Spinal cord (tissue), 10 donors: Measurements from ENCODE around the gene IMMT. TPM values are rescaled to one million over a fixed set of nuclear protein-coding genes. Genes with fewer than 3 reads are reported as not detected.

Source experiments
- DNase-seq, 6 donors: peaks; one replicate each; pipeline versions ENCODE4 v3.0.0 to v3.0.0-alpha.2; 2013 to 2015; ENCODE audit warnings: low spot score in 6 of 6, low read depth in 4 of 6
- H3K27ac ChIP-seq: one replicate; pipeline ENCODE4 v1.5.1; 2013; ENCODE audit warnings: low read depth, low read length, control low read depth
- H3K27me3 ChIP-seq: one replicate; pipeline ENCODE4 v1.6.1; 2013; ENCODE audit warnings: low read length; ENCODE audit not compliant: control insufficient read depth, insufficient read depth
- H3K36me3 ChIP-seq: one replicate; pipeline ENCODE4 v1.6.1; 2013; ENCODE audit warnings: low read length; ENCODE audit not compliant: control insufficient read depth, insufficient read depth
- H3K4me1 ChIP-seq: one replicate; pipeline ENCODE4 v1.6.1; 2013; ENCODE audit warnings: low read length; ENCODE audit not compliant: control insufficient read depth, insufficient read depth
- H3K4me3 ChIP-seq: one replicate; pipeline ENCODE4 v1.5.1; 2013; ENCODE audit warnings: low read depth, low read length, control low read depth
- H3K9me3 ChIP-seq: one replicate; pipeline ENCODE4 v1.6.1; 2013; ENCODE audit warnings: low read length; ENCODE audit not compliant: control insufficient read depth, insufficient read depth
- WGBS: methylation state at CpG from one replicate; pipeline ENCODE4 v1.1.5; 2013; ENCODE audit warnings: missing lambda C conversion rate; ENCODE audit not compliant: insufficient coverage; 5-methylcytosine and 5-hydroxymethylcytosine counted together
- polyA plus RNA-seq, 2 donors: library from polyadenylated mRNA; unstranded; fragments of 120-200 nt; gene quantifications; one replicate each; pipeline ENCODE4 v1.2.1, GENCODE V29; 2013; ENCODE audit not compliant: insufficient read length in 2 of 2
- small RNA-seq: library from RNA; depleted of rRNA; stranded (forward); fragments of <200 nt; gene quantifications from one replicate; pipeline ENCODE3, GENCODE V24; 2014; ENCODE audit warnings: low replicate concordance
- total RNA-seq, 2 donors: library from RNA; depleted of rRNA in 1 of 2; stranded (reverse); fragments of 120-200 nt in 1 of 2; fragments of >200 nt in 1 of 2; gene quantifications; one replicate each; pipeline versions ENCODE4 v1.2.3 to v1.2.4, GENCODE V29; 2013 to 2014
- donor health status: healthy.

Gene IMMT
- total and polyA plus RNA-seq, 4 donors, result 58.1 to 87.8 (median 76.9) TPM

DNA sequence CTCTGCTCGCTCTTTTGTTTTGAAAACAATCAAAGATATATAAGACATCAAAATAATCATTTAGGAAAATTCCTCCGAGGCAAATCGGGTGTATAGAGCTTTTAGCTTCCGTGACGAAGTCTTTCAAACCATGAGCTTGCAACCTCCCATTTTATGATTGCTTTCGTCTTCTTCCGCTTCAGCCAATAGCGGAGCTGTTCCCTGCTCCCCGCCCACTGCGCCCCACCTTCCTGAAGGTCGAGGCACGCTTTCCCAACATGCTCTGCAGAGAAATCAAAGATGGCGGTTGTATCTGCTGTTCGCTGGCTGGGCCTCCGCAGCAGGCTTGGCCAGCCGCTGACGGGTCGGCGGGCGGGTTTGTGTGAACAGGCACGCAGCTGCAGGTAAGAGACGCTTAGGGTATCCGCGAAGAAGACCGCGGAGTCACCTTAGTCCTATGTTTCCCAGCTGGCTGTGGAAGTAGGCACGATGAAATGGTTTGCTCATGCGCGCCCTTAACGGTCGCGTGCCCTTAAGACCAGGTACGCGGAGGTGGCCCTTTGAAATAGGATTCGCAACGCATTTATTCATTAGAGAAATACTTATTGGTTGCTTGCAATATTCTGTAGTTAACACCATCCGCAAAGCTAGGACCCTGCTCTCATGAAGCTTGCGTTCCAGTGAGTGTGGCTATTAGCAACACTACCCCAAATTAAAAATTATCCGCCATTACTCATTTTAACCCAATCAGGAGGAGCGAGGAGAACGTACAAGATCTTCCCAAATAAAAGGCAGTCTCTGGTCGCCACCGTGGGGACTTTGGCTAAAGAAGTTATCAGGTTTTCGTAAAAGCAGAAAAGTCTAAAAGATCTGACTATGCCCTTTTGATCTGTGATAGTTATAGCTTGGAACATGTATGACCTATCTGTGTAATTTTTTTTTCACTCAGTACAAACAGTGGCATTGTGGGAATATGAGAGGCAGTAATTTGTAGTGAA is 89.0 kb downstream of the IMMT start, which contains the start of gene PTCD3:
PTCD3 (plus strand) TSS at position 267 of the 977 bp plus-strand sequence; CDS start at position 280, 13 bp downstream.
- Histone ChIP-seq H3K4me3 (peak within 1 kb of the TSS; percentile 99), H3K9me3 (no peaks in the 10 kb centered on the region), H3K36me3 (peaks cover 16% of the 10 kb centered on the region), H3K4me1 (peaks cover 4% of the 10 kb centered on the region), H3K27ac (peak within 1 kb of the TSS; percentile 76), H3K27me3 (no peaks in the 10 kb centered on the region)
- peak in 5 of 6 donors; percentile 83 to 99 (median 91) for DNase-seq
- whole genome bisulfite sequencing, result 0% methylated on average over 25 of the region's 44 CpGs

DNA sequence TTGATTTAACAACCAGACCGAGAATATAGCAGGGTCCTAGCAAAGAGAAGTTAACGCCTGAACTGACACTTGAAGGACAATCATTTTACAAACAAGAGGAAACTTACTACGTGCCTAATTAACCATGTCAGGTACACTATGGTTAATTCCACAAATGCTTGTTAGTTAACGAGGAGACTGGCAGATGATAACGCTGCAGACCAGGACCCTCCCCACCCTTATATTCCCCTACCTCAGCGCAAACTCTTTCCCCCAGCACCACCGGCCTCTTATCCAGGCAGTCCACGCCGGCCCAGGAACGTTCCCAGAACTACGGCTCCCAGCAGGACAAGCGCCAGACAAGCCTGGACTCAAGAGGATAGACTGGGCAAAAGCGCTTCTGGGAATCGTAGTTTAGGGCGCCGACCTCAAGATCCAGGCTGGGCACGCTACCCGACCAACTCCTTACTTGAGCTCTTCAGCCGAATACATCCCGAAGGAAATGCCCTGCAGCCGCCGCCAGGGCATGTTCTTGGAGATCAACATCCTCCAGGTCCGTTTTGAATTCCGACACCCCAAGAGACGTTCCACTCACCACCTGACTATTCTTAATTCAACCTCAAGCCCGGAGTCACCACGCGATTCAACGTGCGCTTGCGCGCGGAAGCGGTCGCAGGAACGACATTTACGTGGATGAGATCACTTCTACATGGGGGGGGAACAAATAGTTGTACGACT is 89.9 kb downstream of the IMMT start, which contains the start of gene POLR1A:
POLR1A (minus strand) TSS at position 635 of the 717 bp plus-strand sequence; CDS start at position 525, 110 bp downstream.
- 0% methylated on average over 22 of the region's 38 CpGs for WGBS
- Histone ChIP-seq H3K36me3 (peaks cover 9% of the 10 kb centered on the region), H3K9me3 (no peaks in the 10 kb centered on the region), H3K4me3 (peak within 1 kb of the TSS; percentile 99), H3K27ac (peak within 1 kb of the TSS; percentile 76), H3K27me3 (no peaks in the 10 kb centered on the region), H3K4me1 (peaks cover 4% of the 10 kb centered on the region)
- peak; percentile 87 to 99 (median 96) for DNase-seq

DNA sequence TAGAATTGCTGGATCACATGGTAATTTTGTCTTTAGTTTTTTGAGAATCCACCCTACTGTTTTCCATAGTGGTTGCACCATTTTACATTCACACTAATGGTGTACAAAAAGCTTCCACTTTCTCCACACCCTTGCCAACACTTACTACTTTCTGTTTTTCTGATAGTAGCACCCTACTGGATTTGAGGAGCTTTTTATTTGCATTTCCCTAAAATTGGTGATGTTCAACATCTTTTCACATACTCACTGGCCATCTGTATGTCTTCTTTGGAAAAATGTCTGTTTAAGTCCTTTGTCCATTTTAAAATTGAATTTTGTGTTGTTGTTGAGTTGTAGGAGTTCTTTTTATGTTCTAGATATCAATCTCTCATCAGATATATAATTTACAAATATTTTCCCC is 93.1 kb downstream of the IMMT start:
- Histone ChIP-seq H3K4me1 (peaks cover 4% of the 10 kb centered on the region), H3K4me3 (no peak overlapping the region), H3K27ac (no peak overlapping the region), H3K9me3 (no peaks in the 10 kb centered on the region), H3K36me3 (peaks cover 8% of the 10 kb centered on the region), H3K27me3 (no peaks in the 10 kb centered on the region)
- no peak for DNase-seq

DNA sequence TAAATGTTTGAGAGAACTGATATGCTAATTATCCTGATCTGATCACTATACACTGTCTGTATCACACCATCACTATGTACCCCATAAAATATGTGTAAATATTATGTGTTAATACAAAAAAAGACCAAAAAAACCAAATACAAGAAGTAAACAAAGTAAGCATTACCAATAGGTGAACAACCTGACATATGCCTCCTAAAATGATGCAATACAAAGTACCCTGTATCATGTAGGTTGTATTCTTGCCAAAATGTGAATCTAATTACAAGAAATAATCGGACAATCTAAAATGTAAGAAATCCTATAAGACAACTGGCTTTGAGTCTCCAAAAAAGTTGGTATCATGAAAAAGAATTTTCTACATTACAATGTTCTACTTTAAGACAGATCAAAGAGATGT is 97.3 kb downstream of the IMMT start:
- no CpG with 5 or more reads among the region's 1 CpG for WGBS
- H3K4me1 ChIP-seq, result no peaks in the 10 kb centered on the region
- no peak overlapping the region for H3K27ac ChIP-seq
- H3K36me3 ChIP-seq, result peaks cover 14% of the 10 kb centered on the region
- H3K4me3 ChIP-seq, result no peak overlapping the region
- H3K9me3 ChIP-seq, result no peaks in the 10 kb centered on the region
- no peak for DNase-seq
- H3K27me3 ChIP-seq, result no peaks in the 10 kb centered on the region

DNA sequence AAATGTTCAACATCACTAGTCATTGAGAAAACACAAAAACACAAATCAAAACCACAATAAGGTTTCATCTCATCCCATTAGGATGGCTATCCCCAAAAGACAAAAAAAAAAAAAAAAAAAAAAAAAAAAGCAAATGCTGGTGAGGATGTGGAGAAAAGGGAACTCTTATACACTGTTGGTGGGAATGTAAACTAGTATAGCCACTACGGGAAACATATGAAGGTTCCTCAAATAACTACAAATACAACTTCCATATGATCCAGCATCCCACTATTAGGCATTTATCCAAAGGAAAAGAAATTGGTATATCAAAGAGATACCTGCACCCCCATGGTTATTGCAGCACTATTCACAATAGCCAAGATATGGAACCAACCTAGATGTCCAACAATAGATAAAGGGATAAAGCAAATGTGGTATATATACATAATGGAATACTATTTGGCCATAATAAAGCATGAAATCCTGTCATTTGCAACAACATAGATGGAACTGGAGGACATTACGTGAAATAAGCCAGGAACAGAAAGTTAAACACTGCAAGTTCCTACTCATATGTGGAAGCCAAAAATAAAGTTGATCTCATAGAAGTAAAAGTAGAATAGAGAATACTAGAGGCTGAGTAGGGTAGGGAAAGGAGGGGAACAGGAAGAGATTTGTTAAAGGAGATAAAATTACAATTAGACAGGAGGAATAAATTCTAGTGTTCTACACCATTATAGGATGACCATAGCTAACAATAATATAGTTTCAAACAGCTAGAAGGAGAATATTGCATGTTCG is 98.0 kb downstream of the IMMT start:
- no peak overlapping the region for H3K27ac ChIP-seq
- DNase-seq, result no peak
- no peaks in the 10 kb centered on the region for H3K4me1 ChIP-seq
- no peaks in the 10 kb centered on the region for H3K27me3 ChIP-seq
- WGBS, result no CpG with 5 or more reads among the region's 3 CpGs
- peaks cover 13% of the 10 kb centered on the region for H3K36me3 ChIP-seq
- H3K4me3 ChIP-seq, result no peak overlapping the region
- no peaks in the 10 kb centered on the region for H3K9me3 ChIP-seq

DNA sequence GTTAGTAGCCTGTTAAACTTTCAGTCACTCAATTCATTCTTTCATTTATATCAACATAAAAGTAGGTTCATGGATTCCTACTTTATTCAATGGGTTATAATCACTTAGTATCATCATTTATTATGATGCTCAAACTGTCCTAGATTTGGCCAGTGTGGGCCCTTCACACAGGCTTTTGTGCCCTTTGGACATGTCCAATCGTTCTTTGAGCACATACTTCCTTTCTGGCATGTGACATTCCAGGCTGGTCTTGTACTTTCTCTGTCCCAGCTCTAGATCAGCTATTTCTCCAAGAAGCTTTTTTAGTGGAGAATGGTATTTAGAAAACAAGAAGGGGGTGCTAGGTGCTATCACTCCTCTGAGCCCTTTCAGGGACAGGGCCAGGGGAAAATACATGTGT is 101.0 kb downstream of the IMMT start:
- Histone ChIP-seq H3K36me3 (peaks cover 21% of the 10 kb centered on the region), H3K9me3 (no peaks in the 10 kb centered on the region), H3K27ac (no peak overlapping the region), H3K27me3 (no peaks in the 10 kb centered on the region), H3K4me1 (no peaks in the 10 kb centered on the region), H3K4me3 (no peak overlapping the region)
- no peak for DNase-seq
- no CpG with 5 or more reads among the region's 1 CpG for WGBS

Small RNAs within 50 kb of the gene (small RNA-seq; reads per million reads assigned to genes)
- gene MIR4779, result not detected
- gene RF00019, result not detected
- 1,509 reads per million, percentile 99 among the genes with 10 or more reads in this experiment for gene SNORD94

Other genes starting within 250 kb of the IMMT start
- gene POLR1A, start 89.6 kb downstream of the IMMT start, total RNA-seq, result 10 to 100 TPM; 11.1 to 16.5 TPM
- gene POLR1A, start 89.6 kb downstream of the IMMT start, polyA plus RNA-seq, result 10 to 100 TPM; 18.8 to 22.4 TPM
- gene PTCD3, start 89.2 kb downstream of the IMMT start, total RNA-seq, result 100 to 1,000 TPM; 125 to 126 TPM
- gene PTCD3, start 89.2 kb downstream of the IMMT start, polyA plus RNA-seq, result 100 to 1,000 TPM in 1 of 2 donors, 10 to 100 TPM in 1; 91.8 to 112 TPM
- gene MRPL35, start 4.0 kb upstream of the IMMT start, total RNA-seq, result 10 to 100 TPM; 43.7 to 52.0 TPM
- gene MRPL35, start 4.0 kb upstream of the IMMT start, polyA plus RNA-seq, result 10 to 100 TPM; 37.2 to 51.6 TPM
- 100 to 1,000 TPM in 1 of 2 donors, 10 to 100 TPM in 1; 61.9 to 118 TPM for gene REEP1, start 142.2 kb upstream of the IMMT start, total RNA-seq
- 100 to 1,000 TPM; 110 to 123 TPM for gene REEP1, start 142.2 kb upstream of the IMMT start, polyA plus RNA-seq
- 10 to 100 TPM; 57.3 to 58.0 TPM for gene KDM3A, start 245.9 kb upstream of the IMMT start, total RNA-seq
- 10 to 100 TPM; 45.9 to 48.5 TPM for gene KDM3A, start 245.9 kb upstream of the IMMT start, polyA plus RNA-seq